T-helper 17 cell (primary cell): Measurements from ENCODE around the gene PHF3. TPM values are rescaled to one million over a fixed set of nuclear protein-coding genes. Genes with fewer than 3 reads are reported as not detected.

Source experiments
- ATAC-seq: fragments of 150-1000 bp; cut with Tn5 transposase; 2 replicates; pipeline ENCODE4 v1.10.0; 2021; ENCODE audit warnings: mild to moderate bottlenecking, moderate library complexity
- DNase-seq, 3 donors: peaks; one replicate each; pipeline versions ENCODE4 v3.0.0 to v3.0.0-alpha.2; 2020 to 2021
- H3K9me3 ChIP-seq: one replicate; pipeline ENCODE4 v1.7.0; 2013; ENCODE audit warnings: low read length, mild to moderate bottlenecking; ENCODE audit not compliant: control insufficient read depth, poor library complexity, severe bottlenecking
- H3K27ac Mint-ChIP-seq: one replicate; pipeline ENCODE4 v1.8.0; 2022; ENCODE audit warnings: mild to moderate bottlenecking, moderate library complexity, mixed read lengths
- H3K27me3 Mint-ChIP-seq: one replicate; pipeline ENCODE4 v1.8.0; 2022; ENCODE audit warnings: mixed read lengths
- H3K36me3 Mint-ChIP-seq: one replicate; pipeline ENCODE4 v1.8.0; 2022; ENCODE audit warnings: low read depth, mixed read lengths
- H3K4me1 Mint-ChIP-seq: one replicate; pipeline ENCODE4 v1.8.0; 2022; ENCODE audit warnings: mild to moderate bottlenecking, mixed read lengths
- H3K4me3 Mint-ChIP-seq: one replicate; pipeline ENCODE4 v1.8.0; 2022; ENCODE audit warnings: mild to moderate bottlenecking, moderate library complexity, mixed read lengths
- total RNA-seq, 4 donors: library from RNA in 2 of 4; stranded (reverse) in 2 of 4; gene quantifications; one replicate each; pipeline ENCODE4 v1.2.3 and lab custom pipeline; 2022 to 2026

The PHF3 gene, protein sequence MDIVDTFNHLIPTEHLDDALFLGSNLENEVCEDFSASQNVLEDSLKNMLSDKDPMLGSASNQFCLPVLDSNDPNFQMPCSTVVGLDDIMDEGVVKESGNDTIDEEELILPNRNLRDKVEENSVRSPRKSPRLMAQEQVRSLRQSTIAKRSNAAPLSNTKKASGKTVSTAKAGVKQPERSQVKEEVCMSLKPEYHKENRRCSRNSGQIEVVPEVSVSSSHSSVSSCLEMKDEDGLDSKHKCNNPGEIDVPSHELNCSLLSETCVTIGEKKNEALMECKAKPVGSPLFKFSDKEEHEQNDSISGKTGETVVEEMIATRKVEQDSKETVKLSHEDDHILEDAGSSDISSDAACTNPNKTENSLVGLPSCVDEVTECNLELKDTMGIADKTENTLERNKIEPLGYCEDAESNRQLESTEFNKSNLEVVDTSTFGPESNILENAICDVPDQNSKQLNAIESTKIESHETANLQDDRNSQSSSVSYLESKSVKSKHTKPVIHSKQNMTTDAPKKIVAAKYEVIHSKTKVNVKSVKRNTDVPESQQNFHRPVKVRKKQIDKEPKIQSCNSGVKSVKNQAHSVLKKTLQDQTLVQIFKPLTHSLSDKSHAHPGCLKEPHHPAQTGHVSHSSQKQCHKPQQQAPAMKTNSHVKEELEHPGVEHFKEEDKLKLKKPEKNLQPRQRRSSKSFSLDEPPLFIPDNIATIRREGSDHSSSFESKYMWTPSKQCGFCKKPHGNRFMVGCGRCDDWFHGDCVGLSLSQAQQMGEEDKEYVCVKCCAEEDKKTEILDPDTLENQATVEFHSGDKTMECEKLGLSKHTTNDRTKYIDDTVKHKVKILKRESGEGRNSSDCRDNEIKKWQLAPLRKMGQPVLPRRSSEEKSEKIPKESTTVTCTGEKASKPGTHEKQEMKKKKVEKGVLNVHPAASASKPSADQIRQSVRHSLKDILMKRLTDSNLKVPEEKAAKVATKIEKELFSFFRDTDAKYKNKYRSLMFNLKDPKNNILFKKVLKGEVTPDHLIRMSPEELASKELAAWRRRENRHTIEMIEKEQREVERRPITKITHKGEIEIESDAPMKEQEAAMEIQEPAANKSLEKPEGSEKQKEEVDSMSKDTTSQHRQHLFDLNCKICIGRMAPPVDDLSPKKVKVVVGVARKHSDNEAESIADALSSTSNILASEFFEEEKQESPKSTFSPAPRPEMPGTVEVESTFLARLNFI (N-terminal part only)
- total RNA-seq, result 10 to 100 TPM; 87.6 to 88.3 TPM
- total RNA-seq (lab: John Stamatoyannopoulos, UW), result 371 to 461 reads per million in 2 donors

DNA sequence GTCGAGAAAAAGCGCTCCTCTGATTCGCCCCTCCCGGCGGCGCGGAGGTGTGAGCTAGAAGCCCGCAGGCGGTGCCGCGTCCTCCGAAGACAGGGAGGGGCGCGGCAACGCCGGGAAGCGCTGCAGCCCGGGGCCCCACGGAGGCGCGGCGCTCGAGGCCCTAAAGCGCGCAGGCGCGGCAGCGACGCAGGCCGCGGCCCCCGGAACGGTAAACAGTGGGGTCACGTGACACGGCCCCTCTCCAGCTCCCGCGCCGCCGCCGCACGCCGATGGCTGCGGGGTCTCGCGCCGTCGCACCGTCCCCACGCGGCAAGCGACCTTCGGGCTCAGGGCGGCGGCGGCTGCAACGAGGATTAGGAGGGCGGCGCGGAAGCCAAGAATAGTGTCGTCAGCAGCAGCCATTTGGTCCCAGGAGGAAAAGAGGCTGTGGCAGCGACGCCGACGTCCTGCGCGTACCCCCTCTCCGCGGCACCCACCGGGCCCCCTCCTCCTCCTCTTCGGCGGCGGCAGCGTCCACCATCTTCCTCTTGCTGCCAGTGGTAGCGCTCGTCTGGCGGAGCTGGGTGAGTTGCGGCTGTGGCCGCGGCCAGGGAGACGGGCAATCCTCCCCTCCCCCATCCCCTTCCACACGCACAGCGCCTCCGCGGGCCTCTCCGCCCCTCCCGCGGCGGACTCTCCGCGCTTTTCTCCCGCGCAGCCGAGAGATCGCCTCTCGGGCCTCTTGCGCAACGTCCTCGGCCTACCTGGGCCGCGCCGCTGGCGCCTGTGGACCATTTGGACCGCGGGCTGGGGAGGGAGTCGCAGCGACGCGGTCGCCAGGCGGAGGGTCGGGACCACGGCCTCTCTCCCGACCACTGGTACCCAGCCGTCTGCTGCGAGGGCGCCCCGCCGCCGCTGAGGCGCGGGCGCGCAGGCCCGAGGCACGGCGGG, at the start of gene PHF3:
PHF3 (plus strand) TSS at position 215 of the 930 bp plus-strand sequence. CDS start 10,750 bp downstream, outside the sequence.
- peak; percentile 91 for ATAC-seq
- H3K4me3 Mint-ChIP-seq, result peak within 1 kb of the TSS; percentile 99
- peaks cover 1% of the 10 kb centered on the region for H3K27me3 Mint-ChIP-seq
- DNase-seq, result peak; percentile 85 to 91 (median 90)
- H3K4me1 Mint-ChIP-seq, result peaks cover 41% of the 10 kb centered on the region
- H3K27ac Mint-ChIP-seq, result peak within 1 kb of the TSS; percentile 99
- no peaks in the 10 kb centered on the region for H3K9me3 ChIP-seq
- H3K36me3 Mint-ChIP-seq, result peaks cover 2% of the 10 kb centered on the region

DNA sequence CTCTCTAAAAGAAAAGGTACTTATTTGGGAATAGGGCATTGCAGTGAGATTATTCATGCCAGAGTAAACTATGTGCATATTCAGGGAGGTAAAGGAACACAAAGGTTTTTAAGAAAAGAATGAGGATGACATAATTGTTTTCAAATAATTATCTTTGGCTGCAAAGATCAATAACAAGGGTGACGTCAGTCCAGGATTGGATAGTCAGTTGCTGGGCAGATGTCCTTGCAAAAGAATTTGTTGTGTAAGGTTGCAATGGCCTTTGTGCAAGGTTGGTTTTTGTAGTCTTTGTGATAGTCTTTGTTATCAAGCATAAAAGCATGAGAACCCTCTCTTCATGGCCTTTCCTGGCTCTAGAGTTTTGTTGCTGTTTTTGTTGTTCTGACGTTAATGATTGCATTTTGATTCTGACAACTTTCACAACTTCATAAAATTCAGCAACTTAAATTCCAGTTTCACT, 45.6 kb upstream of the PHF3 start:
- peaks cover 4% of the 10 kb centered on the region for H3K27me3 Mint-ChIP-seq
- DNase-seq (no peak), ATAC-seq (no peak)
- no peaks in the 10 kb centered on the region for H3K36me3 Mint-ChIP-seq
- H3K4me1 Mint-ChIP-seq, result peaks cover 2% of the 10 kb centered on the region
- no peak overlapping the region for H3K4me3 Mint-ChIP-seq
- H3K27ac Mint-ChIP-seq, result no peak overlapping the region
- no peaks in the 10 kb centered on the region for H3K9me3 ChIP-seq

DNA sequence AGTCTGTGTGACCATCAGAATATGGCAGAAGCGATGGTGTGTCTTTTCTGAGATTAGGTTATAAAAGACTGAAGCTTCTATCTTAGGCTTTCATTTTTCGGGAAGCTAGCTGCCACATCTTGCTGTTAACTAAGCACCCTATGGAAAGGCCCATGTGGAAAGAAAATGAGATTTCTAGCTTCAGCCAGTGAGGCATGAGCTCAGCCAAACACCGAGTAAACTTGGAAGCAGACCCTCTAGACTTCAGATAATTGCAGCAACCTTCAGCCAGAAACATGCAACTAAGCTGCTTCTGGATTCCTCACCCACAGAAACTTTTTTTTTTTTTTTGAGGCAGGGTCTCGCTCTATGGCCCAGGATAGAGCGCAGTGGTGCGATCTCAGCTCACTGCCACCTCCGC, 42.7 kb upstream of the PHF3 start:
- no peak overlapping the region for H3K27ac Mint-ChIP-seq
- no peaks in the 10 kb centered on the region for H3K36me3 Mint-ChIP-seq
- H3K4me1 Mint-ChIP-seq, result peaks cover 1% of the 10 kb centered on the region
- no peak overlapping the region for H3K4me3 Mint-ChIP-seq
- no peak for DNase-seq
- no peak for ATAC-seq
- no peaks in the 10 kb centered on the region for H3K9me3 ChIP-seq
- no peaks in the 10 kb centered on the region for H3K27me3 Mint-ChIP-seq

DNA sequence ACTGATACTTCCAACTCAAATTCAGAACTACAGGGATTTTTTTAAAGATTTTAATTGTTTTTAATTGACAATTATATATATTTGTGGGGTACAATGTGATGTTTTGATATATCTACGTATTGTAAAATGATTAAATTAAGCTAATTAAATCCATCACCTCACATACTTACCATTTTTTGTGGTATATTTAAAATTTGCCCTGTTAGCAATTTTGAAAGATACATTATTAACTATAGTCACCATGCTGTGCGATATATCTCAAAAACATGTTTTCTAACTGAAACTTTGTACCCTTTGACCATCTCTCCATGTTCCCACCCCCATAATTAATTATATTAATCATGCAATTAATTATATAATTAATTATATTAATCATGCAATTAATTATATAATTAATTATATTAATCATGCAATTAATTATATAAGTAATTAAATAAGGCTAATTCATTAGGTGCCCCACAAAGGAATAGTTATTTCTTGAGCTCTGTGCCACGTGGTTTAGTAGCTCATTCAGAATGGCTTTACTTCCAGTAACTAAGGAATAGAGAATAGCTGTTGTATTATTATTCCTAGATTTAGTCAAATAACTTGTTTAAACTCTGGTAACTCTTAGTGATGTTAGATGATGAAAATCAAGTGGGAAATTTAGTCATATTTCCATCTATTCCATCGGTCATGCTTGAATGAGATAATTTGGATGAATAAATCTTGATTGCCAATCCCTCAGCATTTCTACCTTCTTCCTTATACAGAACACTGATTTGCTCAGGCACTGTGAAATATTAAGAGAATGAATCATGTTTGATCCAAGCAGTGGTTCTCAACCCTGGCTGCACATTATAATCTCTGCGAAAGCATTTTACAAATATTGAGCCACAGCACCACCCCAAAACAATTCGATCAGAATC, 38.2 kb upstream of the PHF3 start:
- ATAC-seq (no peak), DNase-seq (no peak)
- H3K36me3 Mint-ChIP-seq, result no peaks in the 10 kb centered on the region
- H3K27ac Mint-ChIP-seq, result peak overlapping the region; percentile 19
- H3K4me1 Mint-ChIP-seq, result peaks cover 16% of the 10 kb centered on the region
- H3K27me3 Mint-ChIP-seq, result no peaks in the 10 kb centered on the region
- H3K4me3 Mint-ChIP-seq, result peak overlapping the region; percentile 92
- no peaks in the 10 kb centered on the region for H3K9me3 ChIP-seq

DNA sequence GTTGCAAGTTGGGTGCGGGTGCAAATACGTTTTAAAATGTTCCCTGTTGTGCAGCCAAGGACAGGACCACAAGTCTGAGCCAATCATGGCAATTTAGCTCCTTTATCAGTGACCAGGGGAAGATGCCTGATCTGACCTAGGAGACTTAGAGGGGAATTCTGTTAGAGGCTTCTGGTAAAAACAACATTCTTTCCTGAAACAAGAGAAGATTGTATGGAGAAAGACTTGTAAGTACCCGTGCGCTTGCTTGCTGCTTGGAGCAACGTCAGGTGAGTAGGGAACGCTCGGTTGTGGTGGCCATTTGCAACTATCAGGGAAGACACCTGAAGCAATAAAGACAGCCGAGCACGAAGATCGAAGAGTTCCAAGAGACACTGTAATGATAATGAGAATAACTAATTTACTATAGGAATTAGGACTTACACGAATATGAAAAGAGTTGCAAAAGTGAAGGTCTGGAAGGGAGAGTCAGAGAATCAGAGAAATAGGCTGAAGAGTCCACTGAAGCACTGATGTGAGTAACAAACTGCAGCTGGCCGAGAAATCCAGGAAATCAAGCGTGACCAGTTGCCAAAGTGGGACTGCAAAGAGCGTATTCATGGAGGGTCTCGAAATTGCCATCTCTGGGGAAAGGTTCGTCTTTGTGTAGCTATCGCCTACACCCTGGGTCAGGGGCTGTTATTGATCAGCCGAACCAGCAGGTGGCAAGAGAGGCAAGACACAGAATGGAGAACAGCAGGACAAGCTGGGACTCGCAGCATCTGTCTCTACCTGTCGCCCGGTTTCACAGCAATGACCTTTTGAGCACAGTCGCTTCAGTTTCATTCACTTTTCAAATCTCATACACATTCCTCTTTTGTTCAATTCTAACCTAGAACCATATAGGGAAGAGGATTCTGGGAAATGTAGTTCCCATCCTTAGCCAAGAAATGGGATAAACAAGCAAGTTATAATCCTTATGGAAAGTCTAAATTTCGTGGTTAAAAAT, 37.3 kb upstream of the PHF3 start:
- peak; percentile 100 for ATAC-seq
- Mint-ChIP-seq H3K27me3 (no peaks in the 10 kb centered on the region), H3K27ac (peak overlapping the region; percentile 19), H3K4me1 (peaks cover 16% of the 10 kb centered on the region), H3K4me3 (peak overlapping the region; percentile 92), H3K36me3 (no peaks in the 10 kb centered on the region)
- peak; percentile 42 to 52 (median 52) for DNase-seq
- H3K9me3 ChIP-seq, result no peaks in the 10 kb centered on the region

DNA sequence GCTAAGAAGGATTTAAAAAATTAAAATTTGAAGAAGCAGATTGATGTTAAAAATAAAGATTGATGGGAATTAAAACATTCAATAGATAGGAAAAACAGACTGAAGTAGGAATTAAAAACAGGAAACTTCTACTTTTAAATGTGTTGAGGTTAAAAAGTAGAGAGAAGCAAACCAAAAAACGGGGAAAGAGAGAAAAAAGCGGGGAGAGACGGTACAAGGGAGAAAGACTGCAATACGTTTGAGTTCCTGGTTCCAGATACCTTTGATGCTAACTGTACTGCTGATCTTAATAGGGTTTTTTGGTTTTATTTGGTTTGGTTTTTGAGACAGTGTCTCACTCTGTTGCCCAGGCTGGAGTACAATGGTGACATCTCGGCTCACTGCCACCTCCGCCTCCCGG, 36.4 kb upstream of the PHF3 start:
- H3K4me3 Mint-ChIP-seq, result no peak overlapping the region
- H3K4me1 Mint-ChIP-seq, result peaks cover 16% of the 10 kb centered on the region
- ATAC-seq (no peak), DNase-seq (no peak)
- H3K27me3 Mint-ChIP-seq, result no peaks in the 10 kb centered on the region
- H3K9me3 ChIP-seq, result no peaks in the 10 kb centered on the region
- no peak overlapping the region for H3K27ac Mint-ChIP-seq
- H3K36me3 Mint-ChIP-seq, result no peaks in the 10 kb centered on the region

DNA sequence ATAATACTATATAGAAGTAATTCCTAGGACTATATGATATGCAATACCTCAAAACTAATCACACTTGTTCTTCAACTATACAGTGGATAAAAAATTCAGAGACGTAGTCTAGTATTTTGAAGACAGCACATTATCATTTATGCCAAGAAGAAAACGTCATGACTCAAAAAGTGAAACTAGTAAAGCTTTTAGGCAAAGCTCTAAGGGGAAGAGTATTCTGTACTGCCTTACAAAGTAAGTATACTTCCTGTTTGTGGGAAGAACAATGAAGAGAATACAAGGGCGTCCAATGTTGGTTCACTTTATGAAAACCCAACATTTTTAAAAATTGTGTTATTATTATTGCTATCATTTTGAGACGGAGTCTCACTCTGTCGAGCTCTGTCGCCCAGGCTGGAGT, 35.5 kb upstream of the PHF3 start:
- no peaks in the 10 kb centered on the region for H3K36me3 Mint-ChIP-seq
- ATAC-seq, result no peak

DNA sequence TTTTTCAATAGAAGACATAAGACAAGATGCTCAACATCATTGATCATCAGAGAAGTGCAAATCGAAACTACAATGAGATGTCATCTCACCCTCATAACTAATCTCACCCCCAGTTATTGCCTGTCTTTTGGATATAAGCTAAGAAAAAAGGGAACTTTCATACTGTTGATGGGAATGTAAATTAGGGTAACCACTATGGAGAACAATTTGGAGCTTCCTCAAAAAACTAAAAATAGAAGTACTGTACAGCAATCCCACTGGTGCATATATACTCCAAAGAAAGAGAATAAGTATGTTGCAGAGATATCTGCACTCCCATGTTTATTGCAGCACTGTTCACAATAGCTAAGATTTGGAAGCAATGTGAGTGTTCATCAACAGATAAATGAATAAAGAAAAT, 26.4 kb upstream of the PHF3 start:
- Mint-ChIP-seq H3K4me3 (no peak overlapping the region), H3K27ac (no peak overlapping the region), H3K27me3 (peaks cover 28% of the 10 kb centered on the region), H3K4me1 (no peaks in the 10 kb centered on the region), H3K36me3 (no peaks in the 10 kb centered on the region)
- ATAC-seq (no peak), DNase-seq (no peak)
- H3K9me3 ChIP-seq, result no peaks in the 10 kb centered on the region

More for the DNA sequence above, 35.5 kb upstream of the PHF3 start:
- H3K4me1 Mint-ChIP-seq, result peaks cover 16% of the 10 kb centered on the region
- H3K4me3 Mint-ChIP-seq, result no peak overlapping the region
- no peak overlapping the region for H3K27ac Mint-ChIP-seq
- H3K27me3 Mint-ChIP-seq, result peaks cover 5% of the 10 kb centered on the region
- no peak for DNase-seq
- H3K9me3 ChIP-seq, result no peaks in the 10 kb centered on the region

DNA sequence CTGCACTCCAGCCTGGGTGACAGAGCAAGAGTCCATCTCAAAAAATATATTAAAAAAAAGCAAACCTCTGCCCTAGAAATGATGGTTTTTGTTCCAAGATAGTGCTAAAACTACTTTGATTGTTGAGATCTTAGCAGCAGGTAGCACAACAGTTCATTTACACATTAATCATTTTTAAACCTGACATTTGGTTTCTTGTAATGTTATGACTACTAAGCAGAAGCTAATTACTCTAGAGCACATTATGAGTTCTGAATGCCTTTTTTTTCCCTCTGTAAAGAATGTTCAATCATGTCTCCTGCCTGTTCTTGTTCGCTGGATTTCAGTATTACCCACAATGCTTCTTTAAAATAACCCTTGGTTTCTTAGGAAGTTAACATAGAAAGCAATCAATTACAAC, 24.7 kb upstream of the PHF3 start:
- DNase-seq (no peak), ATAC-seq (no peak)
- H3K27me3 Mint-ChIP-seq, result peaks cover 27% of the 10 kb centered on the region
- H3K9me3 ChIP-seq, result no peaks in the 10 kb centered on the region
- no peak overlapping the region for H3K4me3 Mint-ChIP-seq
- no peak overlapping the region for H3K27ac Mint-ChIP-seq
- H3K36me3 Mint-ChIP-seq, result no peaks in the 10 kb centered on the region
- H3K4me1 Mint-ChIP-seq, result no peaks in the 10 kb centered on the region

DNA sequence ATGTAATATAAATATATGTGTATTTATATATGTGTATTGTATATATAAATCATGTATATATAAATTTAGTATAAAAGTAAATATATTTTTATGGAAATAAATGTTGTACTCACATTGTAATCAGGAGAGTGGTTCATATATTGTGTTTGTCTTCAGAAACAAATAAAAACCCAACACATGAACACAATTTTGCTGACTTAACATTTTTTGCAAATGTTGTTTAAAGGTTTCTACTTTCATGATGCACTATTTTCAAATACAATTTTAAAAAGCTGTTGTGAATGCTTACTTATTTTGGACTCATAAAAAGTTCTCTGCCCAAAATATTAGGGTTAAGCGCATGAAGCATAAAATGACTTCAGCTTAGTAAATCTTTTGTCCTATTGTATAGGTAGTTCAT, 24.0 kb upstream of the PHF3 start:
- DNase-seq (no peak), ATAC-seq (no peak)
- Mint-ChIP-seq H3K27me3 (peaks cover 30% of the 10 kb centered on the region), H3K4me1 (no peaks in the 10 kb centered on the region), H3K4me3 (no peak overlapping the region), H3K36me3 (no peaks in the 10 kb centered on the region), H3K27ac (no peak overlapping the region)
- no peaks in the 10 kb centered on the region for H3K9me3 ChIP-seq
